Measurements from ENCODE around the gene DTWD2.
"Not testable (repeated sequence)": the region's sequence is repeated elsewhere in the genome, so short reads cannot be mapped to it uniquely, and the experiment has no call there.

Gene DTWD2

GRCh38 chr5:118987988-118988865, at the start of gene DTWD2:
Gene DTWD2 (minus strand): TSS chr5:118988547. CDS start chr5:118988511, 36 bp downstream.
- peak; percentile 95 for DNase-seq (ENCODE audit: low spot score)

GRCh38 chr5:119037496-119038215, 49.3 kb upstream of the DTWD2 start:
- DNase-seq (ENCODE audit: low spot score), result no peak

GRCh38 chr5:119036101-119036762, 47.9 kb upstream of the DTWD2 start:
- DNase-seq (ENCODE audit: low spot score), result peak; percentile 58

GRCh38 chr5:119033135-119033534, 44.8 kb upstream of the DTWD2 start:
- no peak for DNase-seq (ENCODE audit: low spot score)

- DNase-seq (ENCODE audit: low spot score), result no peak
Observed at GRCh38 chr5:119032656-119033055, 44.3 kb upstream of the DTWD2 start.

- DNase-seq (ENCODE audit: low spot score), result peak; percentile 49
Observed at GRCh38 chr5:119031905-119032304, 43.6 kb upstream of the DTWD2 start.

- peak; percentile 63 for DNase-seq (ENCODE audit: low spot score)
Observed at GRCh38 chr5:119031011-119031886, 42.9 kb upstream of the DTWD2 start.

GRCh38 chr5:119028575-119028974, 40.2 kb upstream of the DTWD2 start:
- no peak for DNase-seq (ENCODE audit: low spot score)

- DNase-seq (ENCODE audit: low spot score), result no peak
Observed at GRCh38 chr5:119022773-119023172, 34.4 kb upstream of the DTWD2 start.

GRCh38 chr5:119022017-119022745, 33.8 kb upstream of the DTWD2 start:
- DNase-seq (ENCODE audit: low spot score), result peak; percentile 15

GRCh38 chr5:119021149-119021732, 32.9 kb upstream of the DTWD2 start:
- DNase-seq (ENCODE audit: low spot score), result no peak

GRCh38 chr5:119019949-119020348, 31.6 kb upstream of the DTWD2 start:
- no peak for DNase-seq (ENCODE audit: low spot score)

GRCh38 chr5:119019501-119019900, 31.2 kb upstream of the DTWD2 start:
- no peak for DNase-seq (ENCODE audit: low spot score)

GRCh38 chr5:119017994-119018393, 29.6 kb upstream of the DTWD2 start:
- DNase-seq (ENCODE audit: low spot score), result no peak

GRCh38 chr5:119016125-119016774, 27.9 kb upstream of the DTWD2 start:
- DNase-seq (ENCODE audit: low spot score), result no peak

GRCh38 chr5:119011186-119011585, 22.8 kb upstream of the DTWD2 start:
- DNase-seq (ENCODE audit: low spot score), result no peak

GRCh38 chr5:119010206-119010605, 21.9 kb upstream of the DTWD2 start:
- DNase-seq (ENCODE audit: low spot score), result no peak

- DNase-seq (ENCODE audit: low spot score), result no peak
Observed at GRCh38 chr5:119009131-119009530, 20.8 kb upstream of the DTWD2 start.

GRCh38 chr5:118999696-119000095, 11.3 kb upstream of the DTWD2 start:
- no peak for DNase-seq (ENCODE audit: low spot score)

- DNase-seq (ENCODE audit: low spot score), result not testable (repeated sequence)
Observed at GRCh38 chr5:118998861-118999260, 10.5 kb upstream of the DTWD2 start.
